ENCODE data around the gene CNTFR. TPM values are rescaled to one million over a fixed set of nuclear protein-coding genes. Genes with fewer than 3 reads are reported as not detected.

CNTFR gene
- total and polyA plus RNA-seq, 2 of the 8 experiments (the other 6 are each of a cell fraction or from before 2014, with no cell fraction given) = 1.2 to 4.2 TPM

DNA sequence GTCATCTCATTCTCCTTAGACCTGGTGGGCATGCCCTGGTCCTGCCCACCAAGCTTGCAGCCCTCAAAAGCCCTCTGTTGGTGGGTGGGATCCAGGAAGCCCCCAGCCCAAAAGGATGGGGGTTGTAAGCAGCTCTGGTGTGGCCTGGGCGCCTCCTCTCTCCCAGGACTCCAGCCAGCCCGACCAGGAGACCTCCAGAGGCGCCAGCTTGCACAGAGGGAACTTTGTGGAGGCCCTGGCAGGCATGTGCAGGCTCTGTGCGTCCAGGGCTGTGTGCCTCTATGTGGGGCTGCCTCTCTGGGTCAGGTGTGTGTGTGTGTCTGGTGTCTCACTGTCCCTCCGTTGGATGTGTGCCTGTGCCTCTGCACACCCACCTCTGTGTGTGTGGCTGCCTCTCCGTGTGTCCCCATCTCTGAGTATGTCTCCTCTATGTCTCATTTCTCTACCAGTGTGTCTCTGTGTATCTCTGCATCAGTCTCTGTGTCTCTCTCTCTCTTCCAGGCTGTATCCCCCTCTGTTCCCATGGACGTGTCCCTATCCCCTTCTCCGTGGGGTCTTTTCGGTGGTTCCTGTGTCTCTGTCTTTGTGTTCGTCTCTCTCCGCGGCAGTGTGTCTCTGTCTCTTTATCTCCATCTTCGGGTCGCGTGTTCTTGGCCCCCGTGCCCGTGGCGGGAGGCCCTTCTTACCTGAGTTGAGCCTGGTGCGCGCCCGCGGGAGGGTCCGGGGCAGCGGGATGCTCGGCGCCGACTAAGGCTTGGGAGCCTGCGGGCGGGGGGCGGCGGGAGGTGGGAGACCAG, 67.2 kb downstream of the CNTFR start (continued):
- TF ChIP-seq SP2 (IDR thresholded peaks at IDR 0.05; ENCODE audit: low read length) = no peak

All from H1 (cell line).